Measurements from ENCODE around the gene BDP1.
"Not testable (repeated sequence)": the region's sequence is repeated elsewhere in the genome, so short reads cannot be mapped to it uniquely, and the experiment has no call there.

DNA sequence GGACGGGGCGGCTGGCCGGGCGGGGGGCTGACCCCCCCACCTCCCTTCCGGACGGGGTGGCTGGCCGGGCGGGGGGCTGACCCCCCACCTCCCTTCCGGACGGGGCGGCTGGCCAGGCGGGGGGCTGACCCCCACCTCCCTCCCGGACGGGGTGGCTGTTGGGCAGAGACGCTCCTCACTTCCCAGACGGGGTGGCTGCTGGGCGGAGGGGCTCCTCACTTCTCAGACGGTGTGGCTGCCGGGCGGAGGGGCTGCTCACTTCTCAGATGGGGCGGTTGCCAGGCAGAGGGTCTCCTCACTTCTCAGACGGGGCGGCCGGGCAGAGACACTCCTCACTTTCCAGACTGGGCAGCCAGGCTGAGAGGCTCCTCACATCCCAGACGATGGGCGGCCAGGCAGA, 70.2 kb downstream of the BDP1 start:
- TF ChIP-seq, protein P1, sequence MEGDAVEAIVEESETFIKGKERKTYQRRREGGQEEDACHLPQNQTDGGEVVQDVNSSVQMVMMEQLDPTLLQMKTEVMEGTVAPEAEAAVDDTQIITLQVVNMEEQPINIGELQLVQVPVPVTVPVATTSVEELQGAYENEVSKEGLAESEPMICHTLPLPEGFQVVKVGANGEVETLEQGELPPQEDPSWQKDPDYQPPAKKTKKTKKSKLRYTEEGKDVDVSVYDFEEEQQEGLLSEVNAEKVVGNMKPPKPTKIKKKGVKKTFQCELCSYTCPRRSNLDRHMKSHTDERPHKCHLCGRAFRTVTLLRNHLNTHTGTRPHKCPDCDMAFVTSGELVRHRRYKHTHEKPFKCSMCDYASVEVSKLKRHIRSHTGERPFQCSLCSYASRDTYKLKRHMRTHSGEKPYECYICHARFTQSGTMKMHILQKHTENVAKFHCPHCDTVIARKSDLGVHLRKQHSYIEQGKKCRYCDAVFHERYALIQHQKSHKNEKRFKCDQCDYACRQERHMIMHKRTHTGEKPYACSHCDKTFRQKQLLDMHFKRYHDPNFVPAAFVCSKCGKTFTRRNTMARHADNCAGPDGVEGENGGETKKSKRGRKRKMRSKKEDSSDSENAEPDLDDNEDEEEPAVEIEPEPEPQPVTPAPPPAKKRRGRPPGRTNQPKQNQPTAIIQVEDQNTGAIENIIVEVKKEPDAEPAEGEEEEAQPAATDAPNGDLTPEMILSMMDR (IDR thresholded peaks at IDR 0.05; ENCODE audit: low read depth, low read length), result not testable (repeated sequence)
- not testable (repeated sequence) for TF ChIP-seq EZH2phosphoT487 (IDR thresholded peaks at IDR 0.05; ENCODE audit: low read depth)

Data from OCI-LY3 (cell line).